K562 (cell line): ENCODE data around the gene CAMP.

Source experiments
- CREB3 ChIP-seq: fragments of 450-650 bp; conservative IDR thresholded peaks from 2 replicates; pipeline ENCODE4 v1.6.1; 2016; ENCODE audit warnings: missing genetic modification characterization, low read depth, mild to moderate bottlenecking, missing compliant biosample characterization, moderate library complexity
- CTCF ChIP-seq, 3 experiments: IDR thresholded peaks in 2 of 3; conservative IDR thresholded peaks in 1 of 3; 2 replicates each; pipeline ENCODE4 v1.5.1; 2011 to 2012; ENCODE audit warnings: low read length in 3 of 3, mild to moderate bottlenecking in 3 of 3, control low read depth in 2 of 3, improper control_type of control experiment in 1 of 3, inconsistent platforms in 1 of 3, low read depth in 1 of 3, mixed read lengths in 1 of 3, moderate library complexity in 1 of 3; ENCODE audit not compliant: insufficient read depth in 2 of 3
- JUND ChIP-seq, 2 experiments: IDR thresholded peaks; 2 replicates in 1 of 2; 3 replicates in 1 of 2; pipeline ENCODE4 v1.6.1; 2011; ENCODE audit warnings: borderline replicate concordance in 2 of 2, low read depth in 2 of 2, low read length in 2 of 2, improper control_type of control experiment in 1 of 2, missing biosample characterization in 1 of 2, missing genetic modification characterization in 1 of 2, missing genetic modification reagents in 1 of 2
- POLR2A ChIP-seq: fragments of 450-650 bp; conservative IDR thresholded peaks from 2 replicates; pipeline ENCODE4 v1.6.1; 2016
- POLR2AphosphoS2 ChIP-seq: IDR thresholded peaks from 2 replicates; pipeline ENCODE4 v1.6.1; 2012; ENCODE audit warnings: low read length, improper control_type of control experiment
- RBM17 ChIP-seq: fragments of 200-400 bp; formaldehyde crosslinking; IDR thresholded peaks from 2 replicates; pipeline ENCODE4 v1.6.1; 2017; ENCODE audit warnings: low read depth, mild to moderate bottlenecking, low read length, borderline replicate concordance
- SMARCC2 ChIP-seq: fragments of 450-650 bp; IDR thresholded peaks from 2 replicates; pipeline ENCODE4 v1.6.1; 2017; ENCODE audit warnings: antibody characterized with exemption, moderate library complexity, mild to moderate bottlenecking, low read depth
- YY1 ChIP-seq, 3 experiments: IDR thresholded peaks; 2 replicates each; pipeline ENCODE4 v1.6.1; 2011; ENCODE audit warnings: low read length in 2 of 3, mild to moderate bottlenecking in 2 of 3, moderate library complexity in 2 of 3, borderline replicate concordance in 1 of 3, control low read depth in 1 of 3, low read depth in 1 of 3; ENCODE audit not compliant: insufficient read depth in 3 of 3, insufficient replicate concordance in 2 of 3, control insufficient read depth in 1 of 3, insufficient read length in 1 of 3; ENCODE audit errors: extremely low read depth in 1 of 3

- no peak for TF ChIP-seq POLR2AphosphoS2
- no peak for TF ChIP-seq JUND (IDR thresholded peaks at IDR 0.05; ENCODE audit: borderline replicate concordance, low read depth, low read length)
- TF ChIP-seq JUND (tag; IDR thresholded peaks at IDR 0.05; ENCODE audit: borderline replicate concordance, low read depth, low read length): no peak
- no peak for TF ChIP-seq CREB3 (tag)
- TF ChIP-seq SMARCC2: no peak
- no peak for TF ChIP-seq CTCF (IDR thresholded peaks at IDR 0.05 in 2 of 3, conservative IDR thresholded peaks at IDR 0.05 in 1 of 3; ENCODE audit: insufficient read depth in 2 of 3, low read depth in 1 of 3, low read length in 3 of 3)
- no peak for TF ChIP-seq RBM17
- TF ChIP-seq POLR2A: no peak
- no peak for TF ChIP-seq YY1 (IDR thresholded peaks at IDR 0.05; ENCODE audit: borderline replicate concordance in 1 of 3, control insufficient read depth in 1 of 3, extremely low read depth in 1 of 3, insufficient read depth in 3 of 3, insufficient read length in 1 of 3, insufficient replicate concordance in 2 of 3, low read depth in 1 of 3, low read length in 2 of 3)
Measured at GRCh38 chr3:48217449-48217848, 5.8 kb upstream of the CAMP start.
